Astrocyte of the cerebellum (primary cell): ENCODE data around the gene IL9.
"Not testable (repeated sequence)": the region's sequence is repeated elsewhere in the genome, so short reads cannot be mapped to it uniquely, and the experiment has no call there.

ENCODE experiments used
- DNase-seq: peaks from one replicate; pipeline ENCODE4 v3.0.0-alpha.2; 2011; ENCODE audit warnings: low read depth
- H3K4me3 ChIP-seq: 2 replicates; pipeline ENCODE4 v1.5.1; 2011; ENCODE audit warnings: mild to moderate bottlenecking, low read depth, low read length, moderate library complexity
- in situ Hi-C: cut with HindIII; loops from 2 replicates; pipeline ENCODE4 v1.10.0; 2017; ENCODE audit warnings: low sequenced_read_pairs
- TF ChIP-seq, protein P1 (sequence below): IDR thresholded peaks from 2 replicates; pipeline ENCODE4 v1.5.1; 2012; ENCODE audit warnings: low read length, low read depth, moderate library complexity, mild to moderate bottlenecking; ENCODE audit errors: missing control alignments

IL9 gene

DNA sequence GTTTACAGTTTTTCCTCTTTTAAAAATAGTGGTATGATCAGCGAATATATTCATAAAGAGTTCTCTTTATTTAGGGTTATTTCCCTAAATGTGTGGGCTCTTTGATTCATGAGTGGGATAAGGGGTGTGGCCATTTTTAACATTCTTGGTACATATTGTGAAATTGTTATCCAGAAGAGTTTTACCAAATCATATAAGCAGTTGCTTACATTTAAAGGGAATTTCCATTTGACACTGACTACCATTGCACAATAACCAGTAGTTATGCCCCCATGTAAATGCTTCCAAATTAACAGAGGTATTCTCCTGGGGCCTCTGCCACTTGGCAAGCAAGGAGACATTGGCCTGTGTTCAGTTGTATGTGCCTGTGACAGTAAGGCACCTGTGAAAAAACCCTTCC is 34.0 kb downstream of the IL9 start:
- TF ChIP-seq, protein P1, sequence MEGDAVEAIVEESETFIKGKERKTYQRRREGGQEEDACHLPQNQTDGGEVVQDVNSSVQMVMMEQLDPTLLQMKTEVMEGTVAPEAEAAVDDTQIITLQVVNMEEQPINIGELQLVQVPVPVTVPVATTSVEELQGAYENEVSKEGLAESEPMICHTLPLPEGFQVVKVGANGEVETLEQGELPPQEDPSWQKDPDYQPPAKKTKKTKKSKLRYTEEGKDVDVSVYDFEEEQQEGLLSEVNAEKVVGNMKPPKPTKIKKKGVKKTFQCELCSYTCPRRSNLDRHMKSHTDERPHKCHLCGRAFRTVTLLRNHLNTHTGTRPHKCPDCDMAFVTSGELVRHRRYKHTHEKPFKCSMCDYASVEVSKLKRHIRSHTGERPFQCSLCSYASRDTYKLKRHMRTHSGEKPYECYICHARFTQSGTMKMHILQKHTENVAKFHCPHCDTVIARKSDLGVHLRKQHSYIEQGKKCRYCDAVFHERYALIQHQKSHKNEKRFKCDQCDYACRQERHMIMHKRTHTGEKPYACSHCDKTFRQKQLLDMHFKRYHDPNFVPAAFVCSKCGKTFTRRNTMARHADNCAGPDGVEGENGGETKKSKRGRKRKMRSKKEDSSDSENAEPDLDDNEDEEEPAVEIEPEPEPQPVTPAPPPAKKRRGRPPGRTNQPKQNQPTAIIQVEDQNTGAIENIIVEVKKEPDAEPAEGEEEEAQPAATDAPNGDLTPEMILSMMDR = no peak
- H3K4me3 ChIP-seq = no peak overlapping the region
- no peak for DNase-seq
- in situ Hi-C loops = no loop called here

DNA sequence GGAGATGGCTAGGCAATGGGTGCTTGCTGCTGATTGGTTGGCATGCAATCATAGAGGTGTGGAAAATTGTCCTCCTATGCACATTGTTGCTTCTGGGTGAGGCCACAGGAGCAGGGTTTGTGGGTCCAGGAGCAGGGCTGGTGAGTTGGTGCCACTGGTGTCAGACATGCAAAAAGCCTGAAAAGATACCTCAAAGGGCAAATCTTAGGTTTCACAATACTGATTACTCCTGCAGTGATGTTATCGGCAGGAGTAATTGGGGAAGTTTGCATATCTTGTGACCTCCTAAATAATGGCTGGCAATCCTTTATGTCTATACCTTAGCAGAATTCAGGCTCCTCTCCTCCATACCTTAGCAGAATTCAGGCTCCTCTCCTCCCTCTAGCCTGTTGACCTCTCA is 36.0 kb downstream of the IL9 start:
- no peak overlapping the region for H3K4me3 ChIP-seq
- no peak for DNase-seq
- in situ Hi-C loops = no loop called here
- TF ChIP-seq, protein P1 = no peak

DNA sequence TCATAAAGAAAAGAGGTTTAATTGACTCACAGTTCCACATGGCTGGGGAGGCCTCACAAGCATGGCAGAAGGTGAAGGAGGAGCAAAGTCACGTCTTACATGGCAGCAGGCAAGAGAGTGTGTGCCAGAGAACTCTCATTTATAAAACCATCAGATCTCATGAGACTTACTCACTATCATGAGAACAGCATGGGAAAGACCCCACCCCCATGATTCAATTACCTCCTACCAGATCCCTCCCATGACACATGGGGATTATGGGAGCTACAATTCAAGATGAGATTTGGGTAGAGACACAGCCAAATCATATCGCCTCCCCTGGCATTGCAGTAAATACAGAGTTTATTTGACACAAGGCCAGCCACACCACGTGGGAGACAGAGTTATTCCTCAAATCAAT is 36.5 kb downstream of the IL9 start:
- in situ Hi-C loops, H3K4me3 ChIP-seq, DNase-seq: not testable (repeated sequence)

DNA sequence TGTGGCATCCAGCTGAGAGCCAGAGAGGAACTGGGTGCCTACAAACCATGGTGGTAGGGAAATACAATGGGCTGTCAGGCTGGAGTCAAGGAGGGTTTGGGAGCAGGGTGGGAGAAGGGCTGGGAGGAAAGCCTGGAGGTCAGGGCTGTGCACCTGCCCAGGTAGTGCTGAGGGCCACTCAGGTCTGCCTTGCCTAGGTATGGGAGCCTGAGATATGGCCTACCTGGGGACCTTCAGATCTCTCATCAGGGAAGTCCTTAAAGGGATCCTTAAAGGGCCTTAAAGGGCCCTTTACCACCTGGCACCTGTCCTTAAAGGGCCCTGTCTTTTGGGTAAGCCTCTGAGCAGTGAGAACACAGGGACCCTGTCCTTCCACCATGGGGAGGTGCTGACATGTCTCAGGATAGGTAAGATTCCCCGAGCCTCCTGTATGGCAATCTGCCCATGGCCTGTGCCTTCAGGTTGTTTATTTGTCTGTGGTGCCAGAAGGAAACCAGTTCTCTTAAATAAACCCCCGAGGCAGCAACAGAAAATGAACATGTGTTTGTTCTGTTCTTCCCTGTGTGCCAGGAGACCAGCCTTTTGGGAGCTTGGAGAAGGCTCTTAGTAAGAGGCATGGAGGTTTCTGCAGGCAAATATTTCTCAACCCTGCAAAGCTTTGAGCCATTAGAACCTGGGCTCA is 37.9 kb downstream of the IL9 start:
- TF ChIP-seq, protein P1 = no peak
- H3K4me3 ChIP-seq = no peak overlapping the region
- in situ Hi-C loops = no loop called here

DNA sequence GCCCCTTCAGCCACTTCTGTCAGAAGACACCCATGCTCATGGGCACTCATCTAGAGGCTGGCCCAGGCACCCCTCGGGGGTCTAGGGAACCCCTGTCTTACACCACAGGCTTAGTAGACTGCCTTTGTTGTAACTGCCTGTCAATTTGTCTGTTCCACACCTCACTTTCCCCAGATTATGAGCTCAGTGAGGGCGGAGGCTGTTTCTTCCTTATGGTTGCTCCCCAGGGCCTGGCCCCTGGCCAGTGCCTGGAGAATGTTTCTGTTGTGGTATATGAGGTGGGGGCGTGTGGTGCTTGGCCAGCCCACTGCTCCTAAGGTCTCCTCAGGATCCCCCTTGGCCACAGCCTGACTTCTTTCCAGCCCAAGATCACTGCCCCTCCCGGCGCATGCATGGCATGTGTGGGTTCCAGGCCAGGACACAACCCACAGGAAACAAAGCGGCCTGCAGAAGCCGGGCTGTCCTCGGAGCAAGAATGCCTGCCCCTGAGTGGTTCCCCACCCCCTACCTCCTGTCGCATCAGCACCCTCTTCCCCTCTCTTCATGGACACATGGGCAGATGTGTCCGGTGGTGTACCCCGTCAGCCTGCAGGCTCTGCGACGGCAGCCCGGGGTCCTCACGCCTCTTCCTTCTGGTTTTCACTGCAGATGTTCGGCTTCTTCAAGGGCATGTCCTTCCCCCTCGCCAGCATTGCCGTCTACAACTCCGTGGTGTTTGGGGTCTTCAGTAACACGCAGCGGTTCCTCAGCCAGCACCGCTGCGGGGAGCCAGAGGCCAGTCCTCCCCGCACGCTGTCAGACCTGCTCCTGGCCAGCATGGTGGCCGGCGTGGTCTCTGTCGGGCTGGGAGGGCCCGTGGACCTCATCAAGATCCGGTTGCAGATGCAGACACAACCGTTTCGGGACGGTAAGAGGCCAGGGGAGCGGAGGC is 43.5 kb downstream of the IL9 start:
- in situ Hi-C loops = no loop called here
- no peak overlapping the region for H3K4me3 ChIP-seq
- DNase-seq = no peak
- TF ChIP-seq, protein P1 = no peak

More for the DNA sequence above, 37.9 kb downstream of the IL9 start:
- no peak for DNase-seq

DNA sequence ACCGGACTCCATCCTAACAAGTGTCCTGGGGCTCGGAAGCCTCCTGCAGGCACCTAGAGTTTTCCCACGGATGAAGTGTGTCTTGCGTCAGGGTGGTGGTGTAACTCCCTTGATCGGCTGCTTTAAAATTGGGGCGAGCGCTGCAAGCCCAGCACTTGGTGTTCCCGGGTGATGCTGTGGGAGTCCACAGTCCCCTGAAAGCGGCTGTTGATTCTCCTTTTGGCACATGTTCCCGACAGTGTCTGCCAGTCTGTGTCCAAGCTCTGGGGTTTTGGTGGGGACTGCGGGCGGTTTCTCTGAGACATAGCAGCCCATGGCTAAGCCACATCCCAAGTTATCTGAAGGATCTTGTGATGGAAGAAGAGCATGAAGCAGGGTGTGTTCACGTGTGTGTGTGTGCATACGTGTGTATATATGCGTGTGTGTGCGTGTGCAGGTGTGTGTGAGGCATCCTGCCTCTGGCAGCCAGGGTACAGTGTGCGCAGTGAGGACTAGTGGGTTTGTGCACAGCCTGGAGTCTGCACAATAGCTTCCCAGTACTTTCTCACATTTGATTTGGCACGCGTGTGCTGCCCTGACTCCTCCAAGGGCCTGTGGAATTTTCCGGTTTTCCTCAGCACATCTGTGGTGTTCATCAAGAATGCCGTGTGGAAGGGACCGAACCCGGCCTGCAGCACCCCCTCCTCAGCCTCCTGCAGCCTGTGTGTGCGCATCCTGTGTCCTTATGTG is 44.3 kb downstream of the IL9 start:
- TF ChIP-seq, protein P1 = no peak
- H3K4me3 ChIP-seq = no peak overlapping the region
- DNase-seq = no peak
- in situ Hi-C loops = no loop called here
